Measurements from ENCODE around the gene PPM1H.

DNA sequence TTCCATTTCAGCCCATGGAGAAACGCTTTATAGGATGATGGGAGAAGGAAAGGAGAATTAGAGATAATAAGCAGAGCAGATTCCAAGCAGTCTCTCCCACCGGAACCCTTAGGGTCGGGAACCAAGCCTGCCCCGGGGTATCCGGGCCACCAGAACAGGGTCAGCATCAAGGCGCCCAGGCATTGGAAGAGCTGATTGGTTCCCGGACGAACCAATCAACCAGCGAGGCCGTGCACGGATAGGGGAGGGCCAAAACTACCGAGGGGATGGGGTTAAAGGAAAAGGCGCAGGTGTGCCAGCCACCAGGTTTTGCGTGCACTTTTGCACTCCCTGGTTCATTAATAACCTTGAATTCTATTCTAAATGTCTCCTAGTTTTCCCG lies 1.7 kb downstream of the PPM1H start:
- TF ChIP-seq YY1 (IDR thresholded peaks at IDR 0.05) (no peak), RAD21 (IDR thresholded peaks at IDR 0.05) (no peak), ZBTB33 (IDR thresholded peaks at IDR 0.05) (no peak), REST (IDR thresholded peaks at IDR 0.05) (no peak), TAF1 (conservative IDR thresholded peaks at IDR 0.05) (no peak), EGR1 (IDR thresholded peaks at IDR 0.05; ENCODE audit: low read depth in 2 of 2) (no peak), SP1 (IDR thresholded peaks at IDR 0.05) (peak; percentile 4)
- TF ChIP-seq, protein P1, sequence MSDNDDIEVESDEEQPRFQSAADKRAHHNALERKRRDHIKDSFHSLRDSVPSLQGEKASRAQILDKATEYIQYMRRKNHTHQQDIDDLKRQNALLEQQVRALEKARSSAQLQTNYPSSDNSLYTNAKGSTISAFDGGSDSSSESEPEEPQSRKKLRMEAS (IDR thresholded peaks at IDR 0.05): no peak
- TF ChIP-seq, protein P2, sequence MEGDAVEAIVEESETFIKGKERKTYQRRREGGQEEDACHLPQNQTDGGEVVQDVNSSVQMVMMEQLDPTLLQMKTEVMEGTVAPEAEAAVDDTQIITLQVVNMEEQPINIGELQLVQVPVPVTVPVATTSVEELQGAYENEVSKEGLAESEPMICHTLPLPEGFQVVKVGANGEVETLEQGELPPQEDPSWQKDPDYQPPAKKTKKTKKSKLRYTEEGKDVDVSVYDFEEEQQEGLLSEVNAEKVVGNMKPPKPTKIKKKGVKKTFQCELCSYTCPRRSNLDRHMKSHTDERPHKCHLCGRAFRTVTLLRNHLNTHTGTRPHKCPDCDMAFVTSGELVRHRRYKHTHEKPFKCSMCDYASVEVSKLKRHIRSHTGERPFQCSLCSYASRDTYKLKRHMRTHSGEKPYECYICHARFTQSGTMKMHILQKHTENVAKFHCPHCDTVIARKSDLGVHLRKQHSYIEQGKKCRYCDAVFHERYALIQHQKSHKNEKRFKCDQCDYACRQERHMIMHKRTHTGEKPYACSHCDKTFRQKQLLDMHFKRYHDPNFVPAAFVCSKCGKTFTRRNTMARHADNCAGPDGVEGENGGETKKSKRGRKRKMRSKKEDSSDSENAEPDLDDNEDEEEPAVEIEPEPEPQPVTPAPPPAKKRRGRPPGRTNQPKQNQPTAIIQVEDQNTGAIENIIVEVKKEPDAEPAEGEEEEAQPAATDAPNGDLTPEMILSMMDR (IDR thresholded peaks at IDR 0.05; ENCODE audit: low read depth, low read length, missing input control): no peak

Measured in liver (tissue), 3 donors.